H1 (cell line): Measurements from ENCODE around the gene UVRAG. TPM values are rescaled to one million over a fixed set of nuclear protein-coding genes. Genes with fewer than 3 reads are reported as not detected.

ENCODE experiments used
- CTCF ChIA-PET: fragments of 300-600 bp; sonication (Branson Sonifier 250); formaldehyde crosslinking; loops from one replicate; lab custom pipeline; 2021; ENCODE audit not compliant: partially characterized antibody; lab: Charles Lee
- POLR2A ChIA-PET: fragments of 300-600 bp; sonication (Branson Sonifier 250); formaldehyde crosslinking; loops from one replicate; lab custom pipeline; 2021; ENCODE audit warnings: inconsistent platforms; ENCODE audit not compliant: partially characterized antibody; lab: Charles Lee
- DNase-seq, 2 experiments: peaks; one replicate each; pipeline versions ENCODE4 v3.0.0 to v3.0.0-alpha.2; 2010 to 2022; ENCODE audit warnings: low spot score in 2 of 2, low read depth in 1 of 2, mixed read lengths in 1 of 2
- FAIRE-seq: peaks from 2 replicates; lab custom pipeline; 2011; peaks lifted over from hg19 to GRCh38; lab: Jason Lieb, UNC
- H2AFZ ChIP-seq: 2 replicates; pipeline ENCODE4 v1.8.1; 2012; ENCODE audit warnings: low read length, inconsistent platforms
- H2AK5ac ChIP-seq: 2 replicates; pipeline ENCODE4 v1.6.1; 2013; ENCODE audit warnings: low read depth, low read length
- H2BK120ac ChIP-seq: replicated peaks from 2 replicates; pipeline ENCODE3; 2013; ENCODE audit warnings: low read depth, low read length, inconsistent platforms
- H2BK12ac ChIP-seq: 2 replicates; pipeline ENCODE4 v1.6.1; 2013; ENCODE audit warnings: low read depth, low read length
- H2BK15ac ChIP-seq: 2 replicates; pipeline ENCODE4 v1.6.1; 2013; ENCODE audit warnings: low read length
- H2BK20ac ChIP-seq: 2 replicates; pipeline ENCODE4 v1.6.1; 2013; ENCODE audit warnings: low read length
- H2BK5ac ChIP-seq: 2 replicates; pipeline ENCODE4 v1.6.1; 2013; ENCODE audit warnings: low read depth, low read length
- H3K14ac ChIP-seq: 2 replicates; pipeline ENCODE4 v1.6.1; 2013; ENCODE audit warnings: inconsistent platforms; ENCODE audit not compliant: insufficient read length
- H3K18ac ChIP-seq: 2 replicates; pipeline ENCODE4 v1.6.1; 2013; ENCODE audit warnings: low read length; ENCODE audit errors: extremely low read depth
- H3K23ac ChIP-seq: 2 replicates; pipeline ENCODE4 v1.6.1; 2013; ENCODE audit warnings: inconsistent platforms; ENCODE audit not compliant: insufficient read length
- H3K23me2 ChIP-seq: 2 replicates; pipeline ENCODE4 v1.6.1; 2013; ENCODE audit warnings: low read depth, low read length
- H3K27ac ChIP-seq: 2 replicates; pipeline ENCODE4 v1.6.1; 2011; ENCODE audit warnings: low read depth, low read length, inconsistent platforms
- H3K27me3 ChIP-seq, 4 experiments: replicated peaks in 1 of 4; 1 replicate in 1 of 4; 2 replicates in 3 of 4; pipeline versions ENCODE4 v1.6.1 to v1.8.1; 2011 to 2013; ENCODE audit warnings: low read length in 3 of 4, mild to moderate bottlenecking in 3 of 4, inconsistent platforms in 2 of 4, mixed read lengths in 2 of 4, moderate library complexity in 1 of 4; ENCODE audit not compliant: control insufficient read depth in 3 of 4, insufficient read depth in 3 of 4; ENCODE audit errors: extremely low read depth in 1 of 4
- H3K36me3 ChIP-seq, 4 experiments: 2 replicates each; pipeline versions ENCODE4 v1.6.1 to v1.8.1; 2011 to 2013; ENCODE audit warnings: mild to moderate bottlenecking in 4 of 4, low read length in 3 of 4, moderate library complexity in 2 of 4, control low read depth in 1 of 4, inconsistent platforms in 1 of 4; ENCODE audit not compliant: insufficient read depth in 4 of 4, control insufficient read depth in 2 of 4
- H3K4ac ChIP-seq: replicated peaks from 2 replicates; pipeline ENCODE3; 2013; ENCODE audit warnings: low read length, low read depth, mixed read lengths, inconsistent platforms; ENCODE audit not compliant: insufficient read length
- H3K4me1 ChIP-seq, 4 experiments: replicated peaks in 1 of 4; 1 replicate in 1 of 4; 2 replicates in 3 of 4; pipeline versions ENCODE4 v1.6.1 to v1.8.1; 2011 to 2013; ENCODE audit warnings: low read length in 3 of 4, inconsistent platforms in 2 of 4, mixed read lengths in 1 of 4; ENCODE audit not compliant: insufficient read depth in 4 of 4, control insufficient read depth in 3 of 4
- H3K4me2 ChIP-seq, 2 experiments: 2 replicates each; pipeline versions ENCODE4 v1.6.1 to v1.8.1; 2011 to 2013; ENCODE audit warnings: low read depth in 2 of 2, low read length in 2 of 2, control low read depth in 1 of 2, inconsistent platforms in 1 of 2, mild to moderate bottlenecking in 1 of 2; ENCODE audit not compliant: insufficient read depth in 1 of 2
- H3K4me3 ChIP-seq, 4 experiments: fragments of 200-600, 300-600 bp in 1 of 4; sonication (generic), shearing (Covaris generic), sonication (Bioruptor Twin) in 1 of 4; 2 replicates each; pipeline versions ENCODE4 v1.5.1 to v1.8.1; 2011 to 2016; ENCODE audit warnings: low read length in 4 of 4, low read depth in 3 of 4, control low read depth in 2 of 4, inconsistent platforms in 2 of 4, mild to moderate bottlenecking in 2 of 4, mixed read lengths in 1 of 4, moderate library complexity in 1 of 4; ENCODE audit not compliant: insufficient read depth in 2 of 4; ENCODE audit errors: extremely low read depth in 1 of 4
- H3K56ac ChIP-seq: replicated peaks from 2 replicates; pipeline ENCODE3; 2013; ENCODE audit warnings: low read depth, mild to moderate bottlenecking, mixed read lengths, low read length, inconsistent platforms; ENCODE audit not compliant: insufficient read length
- H3K79me1 ChIP-seq: 2 replicates; pipeline ENCODE4 v1.6.1; 2013; ENCODE audit warnings: low read depth, low read length, control low read depth
- H3K79me2 ChIP-seq, 2 experiments: 2 replicates each; pipeline versions ENCODE4 v1.6.1 to v1.8.1; 2012 to 2013; ENCODE audit warnings: low read length in 2 of 2, mild to moderate bottlenecking in 2 of 2, inconsistent platforms in 1 of 2; ENCODE audit not compliant: insufficient read depth in 2 of 2, control insufficient read depth in 1 of 2
- H3K9ac ChIP-seq, 4 experiments: replicated peaks in 1 of 4; 1 replicate in 1 of 4; 2 replicates in 3 of 4; pipeline versions ENCODE4 v1.6.1 to v1.8.1; 2011 to 2013; ENCODE audit warnings: low read depth in 3 of 4, low read length in 3 of 4, control low read depth in 2 of 4, mild to moderate bottlenecking in 2 of 4, moderate library complexity in 2 of 4, inconsistent platforms in 1 of 4; ENCODE audit errors: extremely low read depth in 1 of 4
- H3K9me3 ChIP-seq, 2 experiments: 2 replicates each; pipeline versions ENCODE4 v1.6.1 to v1.8.1; 2012 to 2013; ENCODE audit warnings: mild to moderate bottlenecking in 2 of 2, moderate library complexity in 2 of 2, control low read depth in 1 of 2, inconsistent platforms in 1 of 2, low read depth in 1 of 2, low read length in 1 of 2, mixed read lengths in 1 of 2; ENCODE audit not compliant: insufficient read depth in 2 of 2
- H4K20me1 ChIP-seq, 2 experiments: replicated peaks in 1 of 2; 2 replicates each; pipeline versions ENCODE3 to v1.8.1; 2011 to 2013; ENCODE audit warnings: inconsistent platforms in 2 of 2, low read length in 2 of 2, mild to moderate bottlenecking in 1 of 2; ENCODE audit not compliant: insufficient read depth in 2 of 2, control insufficient read depth in 1 of 2
- H4K5ac ChIP-seq: 2 replicates; pipeline ENCODE4 v1.6.1; 2013; ENCODE audit warnings: low read length, low read depth, mixed read lengths, inconsistent platforms; ENCODE audit not compliant: insufficient read length
- H4K8ac ChIP-seq: 2 replicates; pipeline ENCODE4 v1.8.0; 2013; ENCODE audit warnings: mild to moderate bottlenecking, moderate library complexity, low read length, inconsistent platforms; ENCODE audit not compliant: insufficient read depth; ENCODE audit errors: extremely low read depth
- H4K91ac ChIP-seq: replicated peaks from 2 replicates; pipeline ENCODE3; 2013; ENCODE audit warnings: low read length, mixed read lengths, inconsistent platforms; ENCODE audit not compliant: insufficient read length
- CHD1 ChIP-seq: IDR thresholded peaks from 2 replicates; pipeline ENCODE4 v1.6.1; 2012; ENCODE audit warnings: low read depth, low read length, improper control_type of control experiment
- EP300 ChIP-seq, 2 experiments: IDR thresholded peaks; 1 replicate in 1 of 2; 2 replicates in 1 of 2; pipeline ENCODE4 v1.6.1; 2011 to 2012; ENCODE audit warnings: low read depth in 2 of 2, low read length in 2 of 2, mild to moderate bottlenecking in 2 of 2, borderline replicate concordance in 1 of 2, inconsistent platforms in 1 of 2, moderate library complexity in 1 of 2
- GABPA ChIP-seq: IDR thresholded peaks from 2 replicates; pipeline ENCODE4 v1.6.1; 2011; ENCODE audit warnings: mild to moderate bottlenecking, low read length, moderate library complexity, borderline replicate concordance; ENCODE audit not compliant: insufficient read depth
- HDAC6 ChIP-seq: IDR thresholded peaks from one replicate; pipeline ENCODE4 v1.7.1; 2012; ENCODE audit warnings: low read depth, mild to moderate bottlenecking, inconsistent platforms, low read length, moderate library complexity
- NRF1 ChIP-seq: IDR thresholded peaks from 2 replicates; pipeline ENCODE4 v1.6.1; 2011; ENCODE audit warnings: mild to moderate bottlenecking, low read depth, low read length, improper control_type of control experiment
- PHF8 ChIP-seq: fragments of 200-600 bp; sonication (generic); conservative IDR thresholded peaks from 2 replicates; pipeline ENCODE4 v1.7.1; 2012; ENCODE audit warnings: low read depth, mild to moderate bottlenecking, inconsistent platforms, low read length, moderate library complexity
- POU5F1 ChIP-seq: IDR thresholded peaks from 2 replicates; pipeline ENCODE4 v1.6.1; 2011; ENCODE audit warnings: low read depth, mild to moderate bottlenecking, low read length, moderate library complexity
- SIRT6 ChIP-seq: IDR thresholded peaks from one replicate; pipeline ENCODE4 v1.7.1; 2012; ENCODE audit warnings: low read length, inconsistent platforms
- TAF7 ChIP-seq: optimal IDR thresholded peaks from 2 replicates; pipeline ENCODE3; 2011; ENCODE audit warnings: low read depth, mild to moderate bottlenecking, inconsistent platforms, low read length, moderate library complexity, borderline replicate concordance
- WGBS, 2 experiments: shearing (Covaris generic) in 1 of 2; methylation state at CpG; one replicate each; pipeline versions ENCODE4 v1.1.6 to v1.1.7; 2013 to 2015; ENCODE audit warnings: low lambda C conversion rate in 2 of 2, mixed read lengths in 2 of 2, inconsistent platforms in 1 of 2, low coverage in 1 of 2, missing lambda C conversion rate in 1 of 2; ENCODE audit not compliant: insufficient replicate concordance in 2 of 2, insufficient coverage in 1 of 2, insufficient read length in 1 of 2; ENCODE audit errors: extremely low coverage in 1 of 2, missing lambda C conversion rate in 1 of 2; 5-methylcytosine and 5-hydroxymethylcytosine counted together
- polyA plus RNA-seq, 7 experiments: library from polyadenylated mRNA; depleted of rRNA in 3 of 7; stranded (reverse) in 5 of 7; unstranded in 2 of 7; fragments of >200 nt in 5 of 7; fragments of 200-250 nt in 2 of 7; gene quantifications; 1 replicate in 5 of 7; 2 replicates in 1 of 7; 4 replicates in 1 of 7; pipeline versions ENCODE4 v1.2.1 to v1.2.3, GENCODE V29; 2011 to 2013; ENCODE audit warnings: missing spikeins in 2 of 7, mixed read lengths in 2 of 7
- total RNA-seq: library from RNA; stranded (reverse); fragmentation: NEBNext Ultra II Directional; extraction: Animal tissue kit (Norgen Biotek cat#: 25700); gene quantifications from 2 replicates; pipeline ENCODE4 v1.2.1, GENCODE V29; 2021

The UVRAG gene
- total and polyA plus RNA-seq, 2 of the 8 experiments (the other 6 are each of a cell fraction or from before 2014, with no cell fraction given): 5.5 to 14.7 TPM

GRCh38 chr11:76010051-76010450 is 195.0 kb downstream of the UVRAG start:
- CTCF ChIA-PET: interaction anchor here (0.6 to 2.2 kb wide), 6 partner anchors 14 to 143 kb away, joined by 3 to 5 read pairs (median 4); no protein-coding TSS in a partner anchor
- TF ChIP-seq POU5F1 (no peak), TAF7 (no peak), SIRT6 (no peak), PHF8 (no peak), GABPA (no peak), CHD1 (no peak), HDAC6 (no peak), EP300 (IDR thresholded peaks at IDR 0.05; ENCODE audit: borderline replicate concordance in 1 of 2, low read depth in 2 of 2, low read length in 2 of 2) (no peak), NRF1 (no peak)

More at GRCh38 chr11:76010051-76010450, 195.0 kb downstream of the UVRAG start:
- Histone ChIP-seq H3K4me3 (no peak overlapping the region), H3K18ac (no peak overlapping the region), H3K4ac (no peak overlapping the region), H4K91ac (no peak overlapping the region), H2BK15ac (no peak overlapping the region), H3K9me3 (no peaks in the 10 kb centered on the region), H4K5ac (no peak overlapping the region), H3K36me3 (peaks cover 0 to 23% (median 1%) of the 10 kb centered on the region in 4 experiments; a peak in 4 of 8 replicates), H3K9ac (no peak overlapping the region), H3K23ac (no peak overlapping the region), H3K23me2 (no peaks in the 10 kb centered on the region; the same call in 1 of the 2 replicates), H4K8ac (no peak overlapping the region), H2BK5ac (no peak overlapping the region), H3K4me2 (no peak overlapping the region), H2BK120ac (no peak overlapping the region), H3K27me3 (no peaks in the 10 kb centered on the region), H3K56ac (no peak overlapping the region), H3K79me1 (no peaks in the 10 kb centered on the region), H4K20me1 (no peaks in the 10 kb centered on the region), H3K4me1 (no peaks in the 10 kb centered on the region), H3K79me2 (no peaks in the 10 kb centered on the region), H2AFZ (no peak overlapping the region), H2BK20ac (no peak overlapping the region), H3K27ac (no peak overlapping the region), H2AK5ac (no peak overlapping the region), H2BK12ac (no peak overlapping the region), H3K14ac (no peak overlapping the region)
- FAIRE-seq: no peak
- no peak for DNase-seq
- WGBS, 2 experiments: 100% methylated on average over 2 of the region's 2 CpGs; no CpG with 5 or more reads in 1 of the 2 experiments
- POLR2A ChIA-PET: no interaction called here
